ENCODE data around the gene LARGE1.

The LARGE1 gene

GRCh38 chr22:33771136-33771535 is 149.1 kb downstream of the LARGE1 start:
- TF ChIP-seq CTCF (IDR thresholded peaks at IDR 0.05; ENCODE audit: low read depth, low read length) = no peak
- DNase-seq (ENCODE audit: low read depth, low spot score) = no peak
- H3K4me3 ChIP-seq (ENCODE audit: low read depth, low read length) = no peak overlapping the region
- in situ Hi-C loops (cut with HindIII; ENCODE audit: low sequenced_read_pairs) = no loop called here

DNA sequence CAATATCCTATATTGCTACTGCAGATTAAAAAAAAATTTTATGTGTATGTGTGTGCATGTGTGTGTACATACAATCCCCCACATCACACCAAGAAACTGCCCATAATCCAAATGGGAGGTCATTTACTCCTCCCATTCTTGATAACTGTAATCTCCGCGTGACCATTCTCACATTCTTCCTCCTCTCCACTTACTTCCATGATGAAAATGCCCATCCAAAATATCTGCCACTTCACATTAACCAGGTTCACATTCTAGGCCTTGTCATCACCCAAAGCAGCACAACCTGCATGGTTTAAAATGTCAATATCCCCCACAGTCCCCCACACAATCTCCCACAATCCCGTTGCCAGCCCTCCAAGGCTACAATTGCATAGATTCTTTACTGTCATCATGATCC is 149.6 kb downstream of the LARGE1 start:
- no peak overlapping the region for H3K4me3 ChIP-seq (ENCODE audit: low read depth, low read length)
- in situ Hi-C loops (cut with HindIII; ENCODE audit: low sequenced_read_pairs) = no loop called here
- no peak for DNase-seq (ENCODE audit: low read depth, low spot score)
- TF ChIP-seq CTCF (IDR thresholded peaks at IDR 0.05; ENCODE audit: low read depth, low read length) = no peak

GRCh38 chr22:33766091-33766490 is 154.2 kb downstream of the LARGE1 start:
- H3K4me3 ChIP-seq (ENCODE audit: low read depth, low read length) = no peak overlapping the region
- TF ChIP-seq CTCF (IDR thresholded peaks at IDR 0.05; ENCODE audit: low read depth, low read length) = no peak
- DNase-seq (ENCODE audit: low read depth, low spot score) = no peak
- in situ Hi-C loops (cut with HindIII; ENCODE audit: low sequenced_read_pairs) = no loop called here

- TF ChIP-seq CTCF (IDR thresholded peaks at IDR 0.05; ENCODE audit: low read depth, low read length) = no peak
- in situ Hi-C loops (cut with HindIII; ENCODE audit: low sequenced_read_pairs) = no loop called here
- DNase-seq (ENCODE audit: low read depth, low spot score) = no peak
- H3K4me3 ChIP-seq (ENCODE audit: low read depth, low read length) = no peak overlapping the region
These were observed 161.3 kb downstream of the LARGE1 start for GRCh38 chr22:33758961-33759360.

DNA sequence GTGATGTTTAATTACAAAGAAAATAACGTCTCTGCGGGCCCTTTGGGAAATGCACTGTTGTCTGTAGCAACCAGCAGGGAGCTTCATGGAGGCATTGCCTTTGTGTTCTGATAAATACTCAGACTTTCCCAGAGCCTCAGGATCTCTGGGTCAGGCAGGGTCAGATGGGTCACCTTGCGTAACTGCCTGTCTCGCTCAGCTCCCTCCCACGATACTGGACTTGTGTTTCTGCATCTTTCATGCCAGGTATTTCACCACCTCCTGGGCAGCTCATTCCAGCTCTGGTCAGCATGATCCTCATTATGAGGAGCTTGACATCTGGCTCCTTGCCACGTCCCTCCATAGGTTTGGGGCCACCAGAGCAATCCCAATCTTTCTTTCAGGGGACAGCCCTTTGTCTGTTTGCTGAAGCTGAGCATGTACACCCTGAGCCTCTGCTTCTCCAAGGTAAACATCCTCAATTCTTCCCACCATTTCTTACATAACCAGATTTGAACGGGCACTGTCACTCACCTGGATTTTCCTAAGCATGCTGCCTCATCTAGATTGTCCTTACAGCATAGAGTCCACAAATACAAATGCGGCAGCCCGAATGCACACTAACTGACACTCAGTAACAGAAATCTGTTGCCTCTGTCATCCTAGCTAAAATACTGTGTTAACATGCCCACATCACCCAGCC is 162.3 kb downstream of the LARGE1 start:
- TF ChIP-seq CTCF (IDR thresholded peaks at IDR 0.05; ENCODE audit: low read depth, low read length) = no peak
- DNase-seq (ENCODE audit: low read depth, low spot score) = no peak
- no peak overlapping the region for H3K4me3 ChIP-seq (ENCODE audit: low read depth, low read length)
- in situ Hi-C loops (cut with HindIII; ENCODE audit: low sequenced_read_pairs) = no loop called here

DNA sequence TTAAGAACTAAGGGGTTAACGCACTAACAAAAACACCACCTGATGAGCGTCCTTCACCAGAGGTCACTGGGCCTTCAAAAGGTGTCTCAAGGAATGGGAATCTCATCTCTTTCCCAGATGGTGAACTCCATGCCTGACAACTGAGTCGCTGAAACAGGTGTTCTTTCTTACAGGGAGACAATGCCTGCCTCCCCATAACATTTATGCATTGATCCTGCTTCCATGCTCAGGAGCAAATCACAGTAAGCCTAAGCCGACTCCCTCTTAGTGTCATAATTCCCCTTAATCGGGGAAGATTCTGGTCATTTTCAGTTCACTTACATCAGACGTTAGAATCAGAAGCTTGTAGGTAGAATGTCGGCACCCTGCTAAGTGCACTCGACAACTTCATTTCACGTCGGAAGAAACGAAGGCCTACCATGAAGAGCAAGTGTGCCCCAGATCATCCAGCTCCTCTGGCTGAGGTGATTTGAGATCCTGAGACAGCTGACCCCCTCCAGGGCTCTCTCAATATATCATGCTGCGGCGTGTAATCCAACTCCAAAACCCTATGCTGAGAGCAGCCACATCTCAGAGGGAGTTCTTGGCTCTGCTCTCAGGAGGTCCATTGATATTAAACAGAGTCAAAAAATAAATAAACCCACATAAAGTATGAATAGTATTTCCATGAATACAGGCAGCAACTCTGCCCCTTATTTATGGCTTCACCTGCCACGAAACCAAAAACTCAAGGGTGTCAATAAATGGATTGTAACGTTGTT is 163.1 kb downstream of the LARGE1 start:
- peak; percentile 18 for DNase-seq (ENCODE audit: low read depth, low spot score)
- H3K4me3 ChIP-seq (ENCODE audit: low read depth, low read length) = no peak overlapping the region
- TF ChIP-seq CTCF (IDR thresholded peaks at IDR 0.05; ENCODE audit: low read depth, low read length) = no peak
- in situ Hi-C loops (cut with HindIII; ENCODE audit: low sequenced_read_pairs) = no loop called here

Measured in astrocyte of the spinal cord (primary cell).